HFFc6 (cell line): Measurements from ENCODE around the gene RAD51B. TPM values are rescaled to one million over a fixed set of nuclear protein-coding genes. Genes with fewer than 3 reads are reported as not detected.
A peak's percentile ranks its signal among the peaks of the same experiment; 100 is the strongest.
"Not testable (repeated sequence)": the region's sequence is repeated elsewhere in the genome, so short reads cannot be mapped to it uniquely, and the experiment has no call there.

Experiments used
- DNase-seq: peaks from one replicate; pipeline ENCODE4 v3.0.0-alpha.2; 2018
- H3K27ac Mint-ChIP-seq: 2 replicates; pipeline ENCODE4 v1.8.0; 2020; ENCODE audit warnings: mild to moderate bottlenecking, mixed read lengths
- H3K27me3 Mint-ChIP-seq: 2 replicates; pipeline ENCODE4 v1.8.0; 2021; ENCODE audit warnings: mild to moderate bottlenecking, moderate library complexity, mixed read lengths; ENCODE audit not compliant: insufficient read depth
- H3K36me3 Mint-ChIP-seq: 2 replicates; pipeline ENCODE4 v1.8.0; 2021; ENCODE audit warnings: low read depth, mixed read lengths
- H3K4me1 Mint-ChIP-seq: 2 replicates; pipeline ENCODE4 v1.8.0; 2020; ENCODE audit warnings: low read depth, mixed read lengths
- H3K4me3 Mint-ChIP-seq: 2 replicates; pipeline ENCODE4 v1.8.0; 2020; ENCODE audit warnings: mild to moderate bottlenecking, moderate library complexity, mixed read lengths
- H3K9me3 Mint-ChIP-seq: 2 replicates; pipeline ENCODE4 v1.8.0; 2020; ENCODE audit warnings: mild to moderate bottlenecking, mixed read lengths
- total RNA-seq, 6 experiments: library from RNA; stranded (reverse); fragmentation: NEBNext Ultra II Directional; extraction: Animal tissue kit (Norgen Biotek cat#: 25700); gene quantifications; 2 replicates in 1 of 6; 3 replicates in 5 of 6; pipeline ENCODE4 v1.2.3, GENCODE V29; 2021
- TF ChIP-seq, protein P1 (sequence below): fragments of 200-600 bp; sonication (generic); IDR thresholded peaks from 2 replicates; pipeline ENCODE4 v1.5.0; 2021; ENCODE audit warnings: antibody characterized with exemption, mild to moderate bottlenecking

Gene RAD51B
- total RNA-seq, 6 experiments from 2014 or later: 7.1 to 12.4 (median 9.6) TPM

GRCh38 chr14:68694516-68695235 lies 875.1 kb downstream of the RAD51B start:
- peak overlapping the region; percentile 45 for H3K4me3 Mint-ChIP-seq
- peak overlapping the region; percentile 94 for H3K27ac Mint-ChIP-seq
- TF ChIP-seq, protein P1, sequence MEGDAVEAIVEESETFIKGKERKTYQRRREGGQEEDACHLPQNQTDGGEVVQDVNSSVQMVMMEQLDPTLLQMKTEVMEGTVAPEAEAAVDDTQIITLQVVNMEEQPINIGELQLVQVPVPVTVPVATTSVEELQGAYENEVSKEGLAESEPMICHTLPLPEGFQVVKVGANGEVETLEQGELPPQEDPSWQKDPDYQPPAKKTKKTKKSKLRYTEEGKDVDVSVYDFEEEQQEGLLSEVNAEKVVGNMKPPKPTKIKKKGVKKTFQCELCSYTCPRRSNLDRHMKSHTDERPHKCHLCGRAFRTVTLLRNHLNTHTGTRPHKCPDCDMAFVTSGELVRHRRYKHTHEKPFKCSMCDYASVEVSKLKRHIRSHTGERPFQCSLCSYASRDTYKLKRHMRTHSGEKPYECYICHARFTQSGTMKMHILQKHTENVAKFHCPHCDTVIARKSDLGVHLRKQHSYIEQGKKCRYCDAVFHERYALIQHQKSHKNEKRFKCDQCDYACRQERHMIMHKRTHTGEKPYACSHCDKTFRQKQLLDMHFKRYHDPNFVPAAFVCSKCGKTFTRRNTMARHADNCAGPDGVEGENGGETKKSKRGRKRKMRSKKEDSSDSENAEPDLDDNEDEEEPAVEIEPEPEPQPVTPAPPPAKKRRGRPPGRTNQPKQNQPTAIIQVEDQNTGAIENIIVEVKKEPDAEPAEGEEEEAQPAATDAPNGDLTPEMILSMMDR: no peak
- DNase-seq: no peak
- H3K4me1 Mint-ChIP-seq: peaks cover 57% of the 10 kb centered on the region
- no peaks in the 10 kb centered on the region; the same call in 1 of the 2 replicates for H3K27me3 Mint-ChIP-seq
- no peaks in the 10 kb centered on the region for H3K9me3 Mint-ChIP-seq
- H3K36me3 Mint-ChIP-seq: no peaks in the 10 kb centered on the region

- Mint-ChIP-seq H3K36me3 (no peaks in the 10 kb centered on the region), H3K27me3 (no peaks in the 10 kb centered on the region; the same call in 1 of the 2 replicates), H3K4me1 (peaks cover 50% of the 10 kb centered on the region), H3K4me3 (peak overlapping the region; percentile 45), H3K9me3 (no peaks in the 10 kb centered on the region), H3K27ac (peak overlapping the region; percentile 94)
- TF ChIP-seq, protein P1: no peak
- DNase-seq: peak; percentile 99
Observed at GRCh38 chr14:68695326-68695768, 875.8 kb downstream of the RAD51B start.

DNA sequence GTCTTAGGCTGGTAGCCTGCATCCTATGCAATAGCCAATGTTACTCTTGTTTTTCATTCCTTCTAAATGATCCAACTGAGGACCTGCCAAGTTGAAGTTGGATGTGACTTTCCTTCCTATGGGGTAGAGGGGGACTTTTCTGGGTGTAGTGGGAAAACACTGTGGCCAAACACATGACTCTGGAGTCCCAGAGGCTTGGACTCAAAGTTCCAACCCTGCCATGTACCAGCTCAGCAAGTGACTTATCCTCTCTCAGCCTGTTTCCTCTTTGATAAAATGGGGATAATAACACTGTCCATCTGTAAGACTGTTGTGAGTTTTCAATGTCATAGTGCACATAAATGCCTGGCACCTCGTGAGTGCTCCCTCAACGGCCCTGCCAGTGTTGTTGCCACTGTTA lies 876.3 kb downstream of the RAD51B start:
- TF ChIP-seq, protein P1: no peak
- H3K9me3 Mint-ChIP-seq: no peaks in the 10 kb centered on the region
- DNase-seq: no peak
- no peaks in the 10 kb centered on the region; the same call in 1 of the 2 replicates for H3K27me3 Mint-ChIP-seq
- peaks cover 49% of the 10 kb centered on the region for H3K4me1 Mint-ChIP-seq
- 0 out of 2 replicates have a peak, but pooled peaks cover 3% of the 10 kb centered on the region for H3K36me3 Mint-ChIP-seq
- peak overlapping the region; percentile 94 for H3K27ac Mint-ChIP-seq
- peak overlapping the region; percentile 14 for H3K4me3 Mint-ChIP-seq

DNA sequence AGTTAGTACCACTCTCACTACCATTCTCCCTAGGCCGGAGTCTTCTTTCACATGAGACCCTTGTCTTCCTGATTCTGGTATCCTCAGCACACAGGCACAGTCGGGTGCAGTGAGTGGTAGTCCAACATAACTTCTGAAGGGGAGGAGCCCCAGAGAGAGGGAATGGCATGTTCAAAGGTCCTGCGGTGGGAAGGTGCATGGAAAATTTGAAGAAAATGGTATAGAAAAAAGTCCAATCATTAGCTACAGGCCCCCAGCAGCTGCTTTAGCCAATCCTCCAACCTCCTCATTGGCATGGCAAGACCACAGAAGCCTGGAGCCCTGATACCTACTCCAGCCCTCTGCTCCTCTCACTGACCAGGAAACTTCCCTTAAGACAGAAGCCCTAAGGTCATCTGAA lies 876.7 kb downstream of the RAD51B start:
- H3K4me1 Mint-ChIP-seq: peaks cover 49% of the 10 kb centered on the region
- peaks cover 2% of the 10 kb centered on the region; the same call in 1 of the 2 replicates for H3K9me3 Mint-ChIP-seq
- DNase-seq: no peak
- 0 out of 2 replicates have a peak, but pooled peaks cover 8% of the 10 kb centered on the region for H3K36me3 Mint-ChIP-seq
- TF ChIP-seq, protein P1: no peak
- no peaks in the 10 kb centered on the region; the same call in 1 of the 2 replicates for H3K27me3 Mint-ChIP-seq
- peak overlapping the region; percentile 94 for H3K27ac Mint-ChIP-seq
- no peak overlapping the region for H3K4me3 Mint-ChIP-seq

DNA sequence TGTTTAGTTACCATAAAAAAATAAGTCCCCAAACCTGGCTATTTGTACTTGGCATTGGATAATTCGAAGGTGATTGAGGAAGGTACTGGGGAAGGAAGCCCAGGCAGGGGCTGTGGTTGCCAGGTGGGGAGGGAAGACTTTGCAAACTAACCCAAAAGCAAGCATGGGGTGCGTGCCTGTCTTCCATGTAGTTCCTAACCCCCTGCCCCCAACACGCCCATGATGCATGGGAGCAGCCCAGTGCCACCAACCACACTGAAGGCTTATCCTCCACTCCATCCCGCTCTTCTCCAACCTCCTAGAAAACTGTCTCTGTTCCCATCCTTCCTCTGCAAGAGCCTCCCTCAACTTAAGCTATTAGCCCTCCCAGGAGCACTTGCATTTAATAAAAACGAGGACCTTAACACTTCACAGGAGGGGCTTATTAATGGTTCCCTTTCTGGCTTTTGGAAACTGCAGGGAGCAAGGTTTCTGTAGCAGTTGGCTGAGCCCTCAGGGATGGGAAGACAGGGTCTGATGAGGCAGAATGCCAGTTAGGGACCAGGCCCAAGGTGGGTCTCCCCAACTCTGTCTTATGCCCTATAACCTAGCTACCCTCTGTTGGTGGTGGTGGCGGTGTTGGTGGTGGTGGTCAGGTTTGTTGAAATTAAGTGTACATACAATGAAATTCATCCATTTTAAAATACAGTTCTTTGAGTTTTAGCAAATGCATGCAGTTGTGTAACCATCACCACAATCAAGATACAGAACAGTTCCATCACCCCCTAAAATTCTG lies 877.3 kb downstream of the RAD51B start:
- Mint-ChIP-seq H3K9me3 (peaks cover 4% of the 10 kb centered on the region; the same call in 1 of the 2 replicates), H3K36me3 (0 out of 2 replicates have a peak, but pooled peaks cover 9% of the 10 kb centered on the region), H3K4me3 (no peak overlapping the region), H3K4me1 (peaks cover 48% of the 10 kb centered on the region), H3K27ac (peak overlapping the region; percentile 30; the same call in 1 of the 2 replicates), H3K27me3 (no peaks in the 10 kb centered on the region; the same call in 1 of the 2 replicates)
- TF ChIP-seq, protein P1: no peak
- no peak for DNase-seq

- not testable (repeated sequence) for DNase-seq, H3K9me3 Mint-ChIP-seq, H3K27ac Mint-ChIP-seq, H3K27me3 Mint-ChIP-seq, H3K4me3 Mint-ChIP-seq, H3K36me3 Mint-ChIP-seq
- H3K4me1 Mint-ChIP-seq: peaks cover 46% of the 10 kb centered on the region
Observed at GRCh38 chr14:68698773-68699172, 879.2 kb downstream of the RAD51B start.
